Karpas-422 (cell line): ENCODE measurements around the gene NCR2. TPM values are rescaled to one million over a fixed set of nuclear protein-coding genes. Genes with fewer than 3 reads are reported as not detected.
"Not testable (repeated sequence)": the region's sequence is repeated elsewhere in the genome, so short reads cannot be mapped to it uniquely, and the experiment has no call there.

ENCODE experiments used
- DNase-seq: peaks from one replicate; pipeline ENCODE4 v3.0.0-alpha.2; 2015
- H2AFZ ChIP-seq: fragments of 200-600 bp; sonication (generic); 2 replicates; pipeline ENCODE4 v1.6.1; 2014; ENCODE audit warnings: antibody characterized with exemption, low read length, mixed read lengths
- H3K27ac ChIP-seq: fragments of 200-600 bp; sonication (generic); 2 replicates; pipeline ENCODE4 v1.5.1; 2014; ENCODE audit warnings: mild to moderate bottlenecking, low read length, moderate library complexity
- H3K27me3 ChIP-seq: fragments of 200-600 bp; sonication (generic); 2 replicates; pipeline ENCODE4 v1.6.1; 2014; ENCODE audit warnings: low read length, mixed read lengths
- H3K36me3 ChIP-seq: fragments of 200-600 bp; sonication (generic); 2 replicates; pipeline ENCODE4 v1.6.1; 2014; ENCODE audit warnings: low read length, mixed read lengths; ENCODE audit not compliant: insufficient read depth
- H3K4me1 ChIP-seq: fragments of 200-600 bp; sonication (generic); 2 replicates; pipeline ENCODE4 v1.6.1; 2014; ENCODE audit warnings: mild to moderate bottlenecking, low read length, mixed read lengths
- H3K4me2 ChIP-seq: fragments of 200-600 bp; sonication (generic); 2 replicates; pipeline ENCODE4 v1.6.1; 2014; ENCODE audit warnings: low read length, low read depth, mild to moderate bottlenecking; ENCODE audit not compliant: poor library complexity, severe bottlenecking
- H3K4me3 ChIP-seq: fragments of 200-600 bp; sonication (generic); 2 replicates; pipeline ENCODE4 v1.5.1; 2014; ENCODE audit warnings: mild to moderate bottlenecking, antibody characterized with exemption, low read length, mixed read lengths
- H3K79me2 ChIP-seq: fragments of 200-600 bp; sonication (generic); 2 replicates; pipeline ENCODE4 v1.6.1; 2014; ENCODE audit warnings: mild to moderate bottlenecking, low read length, mixed read lengths
- H3K9ac ChIP-seq: fragments of 200-600 bp; sonication (generic); 2 replicates; pipeline ENCODE4 v1.6.0; 2014; ENCODE audit warnings: low read length
- H3K9me2 ChIP-seq: fragments of 200-600 bp; sonication (generic), shearing (Covaris generic); replicated peaks from 2 replicates; pipeline ENCODE4 v1.6.0; 2014; ENCODE audit warnings: mild to moderate bottlenecking, low read length, moderate library complexity; ENCODE audit not compliant: insufficient read depth
- H3K9me3 ChIP-seq: fragments of 300-700, 200-600 bp; sonication (generic); 2 replicates; pipeline ENCODE4 v1.6.1; 2014; ENCODE audit warnings: low read length, mixed read lengths
- H4K20me1 ChIP-seq: fragments of 200-600 bp; sonication (generic); 2 replicates; pipeline ENCODE4 v1.6.1; 2014; ENCODE audit warnings: mild to moderate bottlenecking, antibody characterized with exemption, low read length, low read depth; ENCODE audit not compliant: insufficient read depth
- total RNA-seq: library from RNA; depleted of rRNA; stranded (reverse); fragments of >200 nt; shearing (Covaris generic); gene quantifications from 2 replicates; pipeline ENCODE4 v1.2.3, GENCODE V29; 2014; ENCODE audit warnings: low replicate concordance; rRNA removed

Gene NCR2
- not detected in 2 replicates for total RNA-seq

- Histone ChIP-seq H3K4me2 (no peak within 1 kb of the TSS), H3K27ac (no peak within 1 kb of the TSS)
These were observed at the start of gene NCR2 for GRCh38 chr6:41335296-41335695. Gene NCR2, plus strand, starts transcription at chr6:41335608. Its CDS starts 269 bp downstream, at chr6:41335877.

GRCh38 chr6:41286544-41287346, 48.7 kb upstream of the NCR2 start, which contains the start of gene TREM1:
Gene TREM1, minus strand, starts transcription at chr6:41286682. Its CDS starts 27 bp downstream, at chr6:41286655.
- H3K79me2 ChIP-seq: no peaks in the 10 kb centered on the region
- H2AFZ ChIP-seq: no peak within 1 kb of the TSS
- H3K27ac ChIP-seq: no peak within 1 kb of the TSS
- no peaks in the 10 kb centered on the region for H3K9me3 ChIP-seq
- no peaks in the 10 kb centered on the region for H3K36me3 ChIP-seq
- no peaks in the 10 kb centered on the region for H3K4me1 ChIP-seq
- H3K4me3 ChIP-seq: no peak within 1 kb of the TSS
- no peak within 1 kb of the TSS for H3K9ac ChIP-seq
- no peak for DNase-seq
- no peaks in the 10 kb centered on the region for H3K9me2 ChIP-seq
- no peaks in the 10 kb centered on the region for H3K27me3 ChIP-seq
- no peaks in the 10 kb centered on the region for H4K20me1 ChIP-seq
- no peak within 1 kb of the TSS for H3K4me2 ChIP-seq

More at GRCh38 chr6:41335296-41335695, at the start of gene NCR2:
- no peaks in the 10 kb centered on the region for H3K79me2 ChIP-seq
- no peaks in the 10 kb centered on the region for H4K20me1 ChIP-seq
- H3K4me1 ChIP-seq: no peaks in the 10 kb centered on the region
- no peak within 1 kb of the TSS for H2AFZ ChIP-seq
- no peak for DNase-seq
- no peaks in the 10 kb centered on the region for H3K9me2 ChIP-seq
- H3K9ac ChIP-seq: no peak within 1 kb of the TSS
- H3K27me3 ChIP-seq: no peaks in the 10 kb centered on the region
- no peak within 1 kb of the TSS for H3K4me3 ChIP-seq
- no peaks in the 10 kb centered on the region for H3K9me3 ChIP-seq
- H3K36me3 ChIP-seq: no peaks in the 10 kb centered on the region

GRCh38 chr6:41288030-41288753, 47.2 kb upstream of the NCR2 start:
- no peak overlapping the region for H2AFZ ChIP-seq

GRCh38 chr6:41288754-41289129, 46.7 kb upstream of the NCR2 start:
- no peaks in the 10 kb centered on the region for H4K20me1 ChIP-seq
- no peaks in the 10 kb centered on the region for H3K27me3 ChIP-seq
- H3K9me3 ChIP-seq: no peaks in the 10 kb centered on the region
- H3K79me2 ChIP-seq: no peaks in the 10 kb centered on the region
- no peak overlapping the region for H3K9ac ChIP-seq
- DNase-seq: no peak
- no peak overlapping the region for H3K4me3 ChIP-seq
- H3K27ac ChIP-seq: no peak overlapping the region
- H3K9me2 ChIP-seq: no peaks in the 10 kb centered on the region
- no peaks in the 10 kb centered on the region for H3K4me1 ChIP-seq
- no peak overlapping the region for H3K4me2 ChIP-seq
- H3K36me3 ChIP-seq: no peaks in the 10 kb centered on the region
- no peak overlapping the region for H2AFZ ChIP-seq

More at GRCh38 chr6:41288030-41288753, 47.2 kb upstream of the NCR2 start:
- no peak overlapping the region for H3K27ac ChIP-seq
- no peaks in the 10 kb centered on the region for H3K79me2 ChIP-seq
- H3K27me3 ChIP-seq: no peaks in the 10 kb centered on the region
- no peaks in the 10 kb centered on the region for H3K36me3 ChIP-seq
- no peak overlapping the region for H3K9ac ChIP-seq
- no peak overlapping the region for H3K4me2 ChIP-seq
- no peak overlapping the region for H3K4me3 ChIP-seq
- DNase-seq: no peak
- H3K4me1 ChIP-seq: no peaks in the 10 kb centered on the region
- H4K20me1 ChIP-seq: no peaks in the 10 kb centered on the region
- H3K9me3 ChIP-seq: no peaks in the 10 kb centered on the region
- H3K9me2 ChIP-seq: no peaks in the 10 kb centered on the region

- Histone ChIP-seq H3K79me2 (no peaks in the 10 kb centered on the region), H3K27ac (no peak overlapping the region), H3K9me2 (no peaks in the 10 kb centered on the region), H3K4me1 (no peaks in the 10 kb centered on the region), H4K20me1 (no peaks in the 10 kb centered on the region), H3K4me2 (no peak overlapping the region), H3K9ac (no peak overlapping the region), H3K36me3 (no peaks in the 10 kb centered on the region), H3K4me3 (no peak overlapping the region), H3K9me3 (no peaks in the 10 kb centered on the region), H3K27me3 (no peaks in the 10 kb centered on the region), H2AFZ (no peak overlapping the region)
- DNase-seq: no peak
These were observed 45.6 kb upstream of the NCR2 start for GRCh38 chr6:41289815-41290214.

- H2AFZ ChIP-seq: no peak overlapping the region
- H4K20me1 ChIP-seq: no peaks in the 10 kb centered on the region
- H3K79me2 ChIP-seq: no peaks in the 10 kb centered on the region
- no peak overlapping the region for H3K4me2 ChIP-seq
- H3K9me3 ChIP-seq: no peaks in the 10 kb centered on the region
- no peaks in the 10 kb centered on the region for H3K36me3 ChIP-seq
- no peak for DNase-seq
- H3K9ac ChIP-seq: no peak overlapping the region
- no peaks in the 10 kb centered on the region for H3K27me3 ChIP-seq
- no peak overlapping the region for H3K4me3 ChIP-seq
- no peaks in the 10 kb centered on the region for H3K9me2 ChIP-seq
- no peak overlapping the region for H3K27ac ChIP-seq
- H3K4me1 ChIP-seq: no peaks in the 10 kb centered on the region
These were observed 43.7 kb upstream of the NCR2 start for GRCh38 chr6:41291717-41292116.

- H3K9ac ChIP-seq: no peak overlapping the region
- DNase-seq: no peak
- no peaks in the 10 kb centered on the region for H3K79me2 ChIP-seq
- no peaks in the 10 kb centered on the region for H3K4me1 ChIP-seq
- no peaks in the 10 kb centered on the region for H3K9me2 ChIP-seq
- no peaks in the 10 kb centered on the region for H3K36me3 ChIP-seq
- no peak overlapping the region for H2AFZ ChIP-seq
- no peaks in the 10 kb centered on the region for H3K9me3 ChIP-seq
- no peaks in the 10 kb centered on the region for H4K20me1 ChIP-seq
- no peak overlapping the region for H3K27ac ChIP-seq
- H3K27me3 ChIP-seq: no peaks in the 10 kb centered on the region
- H3K4me2 ChIP-seq: no peak overlapping the region
- H3K4me3 ChIP-seq: no peak overlapping the region
These were observed 41.1 kb upstream of the NCR2 start for GRCh38 chr6:41294214-41294872.

- not testable (repeated sequence) for H3K9me2 ChIP-seq, H3K4me2 ChIP-seq, H3K36me3 ChIP-seq, DNase-seq, H3K9me3 ChIP-seq, H3K27me3 ChIP-seq, H3K79me2 ChIP-seq, H3K4me3 ChIP-seq, H2AFZ ChIP-seq, H3K27ac ChIP-seq, H4K20me1 ChIP-seq, H3K9ac ChIP-seq, H3K4me1 ChIP-seq
These were observed 38.2 kb upstream of the NCR2 start for GRCh38 chr6:41297248-41297647.
